Mucosa of descending colon (tissue), 3 donors: ENCODE measurements around the gene KCNQ5. TPM values are rescaled to one million over a fixed set of nuclear protein-coding genes. Genes with fewer than 3 reads are reported as not detected.

Experiments
- ATAC-seq: fragments of 200-7000 bp; cut with Tn5 transposase; one replicate; pipeline ENCODE4 v1.9.1; 2020; ENCODE audit warnings: mild to moderate bottlenecking, moderate library complexity
- DNase-seq, 3 donors: peaks; one replicate each; pipeline ENCODE4 v3.0.0-alpha.2; 2020
- H3K36me3 ChIP-seq: fragments of 200-600 bp; one replicate; pipeline ENCODE4 v1.8.0; 2021; ENCODE audit warnings: low read depth, mild to moderate bottlenecking
- H3K4me1 ChIP-seq: fragments of 200-600 bp; one replicate; pipeline ENCODE4 v1.8.0; 2021; ENCODE audit warnings: low read depth, mild to moderate bottlenecking
- H3K4me3 ChIP-seq: fragments of 200-600 bp; one replicate; pipeline ENCODE4 v1.8.0; 2021; ENCODE audit warnings: mild to moderate bottlenecking
- H3K9me3 ChIP-seq: fragments of 200-600 bp; one replicate; pipeline ENCODE4 v1.8.0; 2021; ENCODE audit warnings: mild to moderate bottlenecking
- CTCF ChIP-seq: fragments of 200-600 bp; IDR thresholded peaks from one replicate; pipeline ENCODE4 v1.8.0; 2022; ENCODE audit warnings: antibody characterized with exemption, mild to moderate bottlenecking
- intact Hi-C, 2 donors: fragments of 100-400 bp; cut with DNase I in 1 of 2; cut with micrococcal nuclease in 1 of 2; formaldehyde crosslinking; loops; one replicate each; pipeline versions ENCODE4 v1.11.0 to v1.11.1; 2022; cut with DNase I, micrococcal nuclease
- total RNA-seq, 3 donors: library from RNA; stranded (reverse); fragmentation: NEBNext Ultra II Directional in 2 of 3; extraction: Animal tissue kit (Norgen Biotek cat#: 25700) in 2 of 3; gene quantifications; one replicate each; pipeline versions ENCODE4 v1.2.1 to v1.2.4, GENCODE V29; 2021 to 2023
- donor health status: DM: no; HTN: no; CAD: no; lungs with moderate emphysema.
- donor health status: DM: no; HTN: no; CAD: no.
- donor health status: DM: no; HTN: yes; CAD: no.

The KCNQ5 gene
- total RNA-seq, 3 donors from 2014 or later, result 0.14 to 2.3 (median 0.17) TPM

GRCh38 chr6:73121421-73121993, 499.6 kb downstream of the KCNQ5 start:
- DNase-seq, result no peak

GRCh38 chr6:73123632-73124329, 501.9 kb downstream of the KCNQ5 start:
- DNase-seq (no peak), ATAC-seq (no peak)
- Histone ChIP-seq H3K4me1 (no peaks in the 10 kb centered on the region), H3K36me3 (no peaks in the 10 kb centered on the region), H3K9me3 (no peaks in the 10 kb centered on the region), H3K4me3 (no peak overlapping the region)
- no peak for TF ChIP-seq CTCF
- intact Hi-C loops, result loop anchor here in 1 of 2 donors (10.0 kb wide), 1 partner anchor 509 kb away; no protein-coding TSS in a partner anchor

More at GRCh38 chr6:73121421-73121993, 499.6 kb downstream of the KCNQ5 start:
- no peaks in the 10 kb centered on the region for H3K9me3 ChIP-seq
- no peak for TF ChIP-seq CTCF
- intact Hi-C loops, result loop anchor here in 1 of 2 donors (10.0 kb wide), 1 partner anchor 507 kb away; no protein-coding TSS in a partner anchor
- no peaks in the 10 kb centered on the region for H3K4me1 ChIP-seq
- no peaks in the 10 kb centered on the region for H3K36me3 ChIP-seq
- no peak overlapping the region for H3K4me3 ChIP-seq
- ATAC-seq, result no peak

GRCh38 chr6:73129653-73130443, 508.0 kb downstream of the KCNQ5 start:
- intact Hi-C loops, result loop anchor here in 1 of 2 donors (10.0 kb wide), 1 partner anchor 515 kb away; no protein-coding TSS in a partner anchor
- no peaks in the 10 kb centered on the region for H3K4me1 ChIP-seq
- ATAC-seq, result peak; percentile 89

GRCh38 chr6:73131706-73132105, 509.8 kb downstream of the KCNQ5 start:
- intact Hi-C loops, result no loop called here
- no peaks in the 10 kb centered on the region for H3K9me3 ChIP-seq
- ATAC-seq (no peak), DNase-seq (no peak)
- TF ChIP-seq CTCF, result no peak
- no peaks in the 10 kb centered on the region for H3K36me3 ChIP-seq
- H3K4me1 ChIP-seq, result no peaks in the 10 kb centered on the region
- H3K4me3 ChIP-seq, result no peak overlapping the region

More at GRCh38 chr6:73129653-73130443, 508.0 kb downstream of the KCNQ5 start:
- Histone ChIP-seq H3K4me3 (no peak overlapping the region), H3K9me3 (no peaks in the 10 kb centered on the region), H3K36me3 (no peaks in the 10 kb centered on the region)
- TF ChIP-seq CTCF, result peak; percentile 66
- DNase-seq, result peak; percentile 61 to 86 (median 77)

- TF ChIP-seq CTCF, result no peak
- ATAC-seq, result peak; percentile 39
- Histone ChIP-seq H3K36me3 (no peaks in the 10 kb centered on the region), H3K9me3 (no peaks in the 10 kb centered on the region), H3K4me3 (no peak overlapping the region), H3K4me1 (no peaks in the 10 kb centered on the region)
- intact Hi-C loops, result no loop called here
- DNase-seq, result peak; percentile 29 to 46 (median 31)
Observed at GRCh38 chr6:73134588-73134987, 512.7 kb downstream of the KCNQ5 start.
